K562 (cell line): ENCODE results near the gene CERS6. TPM values are rescaled to one million over a fixed set of nuclear protein-coding genes. Genes with fewer than 3 reads are reported as not detected.

Experiments used
- ATAC-seq: fragments of 200-7000 bp; cut with Tn5 transposase; 3 replicates; pipeline ENCODE4 v1.9.1; 2020; ENCODE audit warnings: moderate library complexity
- BruUV-seq: library from RNA; stranded (reverse); fragments of 400-500 nt; replicated peaks from 2 replicates; lab custom pipeline; 2021; lab: Mats Ljungman, UMichigan
- CTCF ChIA-PET: fragments of 300-600 bp; formaldehyde crosslinking; extraction: SDS; loops from one replicate; lab custom pipeline; 2021; ENCODE audit warnings: low intra/inter-chr PET ratio; lab: Yijun Ruan, JAX
- POLR2A ChIA-PET: fragments of 300-600, 350-650 bp; sonication (Branson Sonifier 250); formaldehyde crosslinking; extraction: SDS; loops from one replicate; lab custom pipeline; 2021; ENCODE audit warnings: antibody characterized with exemption, inconsistent platforms; lab: Yijun Ruan, JAX
- DNase-seq, 4 experiments: peaks; one replicate each; pipeline versions ENCODE4 v3.0.0 to v3.0.0-alpha.2; 2011 to 2018; ENCODE audit warnings: low spot score in 3 of 4, mixed read lengths in 3 of 4; ENCODE audit errors: extremely low read depth in 1 of 4
- FAIRE-seq: peaks from 2 replicates; lab custom pipeline; 2011; peaks lifted over from hg19 to GRCh38; lab: Jason Lieb, UNC
- H2AFZ ChIP-seq: 2 replicates; pipeline ENCODE4 v1.6.0; 2011; ENCODE audit warnings: low read depth, low read length, control low read depth, inconsistent platforms
- H3K27ac ChIP-seq: fragments of 200-600 bp; 3 replicates; pipeline ENCODE4 v1.8.0; 2011; ENCODE audit warnings: low read depth, mild to moderate bottlenecking, control low read depth, inconsistent platforms, low read length, moderate library complexity, mixed read lengths; ENCODE audit errors: extremely low read depth
- H3K27me3 ChIP-seq, 2 experiments: fragments of 300-600 bp in 1 of 2; 2 replicates in 1 of 2; 3 replicates in 1 of 2; pipeline versions ENCODE4 v1.6.0 to v1.8.0; 2011; ENCODE audit warnings: inconsistent platforms in 2 of 2, low read length in 2 of 2, mild to moderate bottlenecking in 1 of 2, mixed read lengths in 1 of 2, moderate library complexity in 1 of 2; ENCODE audit not compliant: control insufficient read depth in 2 of 2, insufficient read depth in 2 of 2
- H3K36me3 ChIP-seq: fragments of 300-600 bp; 3 replicates; pipeline ENCODE4 v1.8.0; 2011; ENCODE audit warnings: mild to moderate bottlenecking, low read length, inconsistent platforms; ENCODE audit not compliant: control insufficient read depth, insufficient read depth
- H3K4me1 ChIP-seq, 2 experiments: fragments of 200-600 bp in 1 of 2; replicated peaks in 1 of 2; 2 replicates in 1 of 2; 3 replicates in 1 of 2; pipeline versions ENCODE4 v1.5.1 to v1.8.0; 2011; ENCODE audit warnings: inconsistent platforms in 2 of 2, low read length in 2 of 2, mild to moderate bottlenecking in 1 of 2, mixed read lengths in 1 of 2, moderate library complexity in 1 of 2; ENCODE audit not compliant: control insufficient read depth in 2 of 2, insufficient read depth in 2 of 2
- H3K4me2 ChIP-seq: 2 replicates; pipeline ENCODE4 v1.6.1; 2011; ENCODE audit warnings: low read length, control low read depth, inconsistent platforms, mixed read lengths; ENCODE audit not compliant: insufficient read depth
- H3K4me3 ChIP-seq: fragments of 200-600 bp; sonication (generic), shearing (Covaris generic); 2 replicates; pipeline ENCODE4 v1.5.1; 2016; ENCODE audit warnings: control low read depth, inconsistent platforms
- H3K79me2 ChIP-seq: fragments of 200-600 bp; 3 replicates; pipeline ENCODE4 v1.8.0; 2011; ENCODE audit warnings: low read length, inconsistent platforms; ENCODE audit not compliant: control insufficient read depth, insufficient read depth
- H3K9ac ChIP-seq, 2 experiments: 2 replicates each; pipeline versions ENCODE4 v1.6.0 to v1.6.1; 2011; ENCODE audit warnings: low read depth in 2 of 2, low read length in 2 of 2, control low read depth in 1 of 2, inconsistent platforms in 1 of 2, mild to moderate bottlenecking in 1 of 2, mixed read lengths in 1 of 2; ENCODE audit not compliant: insufficient read depth in 1 of 2
- H3K9me1 ChIP-seq: one replicate; pipeline ENCODE4 v1.6.0; 2011; ENCODE audit warnings: inconsistent platforms, mild to moderate bottlenecking, low read length, moderate library complexity; ENCODE audit not compliant: control insufficient read depth, insufficient read depth
- H3K9me3 ChIP-seq: replicated peaks from 2 replicates; pipeline ENCODE4 v1.5.1; 2011; ENCODE audit warnings: low read depth, low read length, inconsistent platforms; ENCODE audit not compliant: control insufficient read depth, insufficient read depth
- H4K20me1 ChIP-seq: replicated peaks from 2 replicates; pipeline ENCODE4 v1.6.1; 2011; ENCODE audit warnings: low read length, inconsistent platforms, mixed read lengths; ENCODE audit not compliant: control insufficient read depth, insufficient read depth
- CBX3 ChIP-seq, 2 experiments: IDR thresholded peaks; 1 replicate in 1 of 2; 2 replicates in 1 of 2; pipeline ENCODE4 v1.6.1; 2012; ENCODE audit warnings: inconsistent platforms in 2 of 2, low read length in 2 of 2, borderline replicate concordance in 1 of 2, control low read depth in 1 of 2
- DPF2 ChIP-seq: fragments of 450-650 bp; IDR thresholded peaks from 2 replicates; pipeline ENCODE4 v1.6.1; 2016
- FOXK2 ChIP-seq, 2 experiments: fragments of 450-650 bp; IDR thresholded peaks in 1 of 2; conservative IDR thresholded peaks in 1 of 2; 2 replicates each; pipeline ENCODE4 v1.6.1; 2016; ENCODE audit warnings: low read depth in 2 of 2, mild to moderate bottlenecking in 1 of 2
- GTF2E2 ChIP-seq: fragments of 200-800 bp; sonication (Bioruptor generic); IDR thresholded peaks from 2 replicates; pipeline ENCODE4 v1.6.1; 2016; ENCODE audit warnings: missing genetic modification characterization, missing compliant biosample characterization
- HOXB6 ChIP-seq: fragments of 250-450 bp; sonication (Bioruptor Pico); IDR thresholded peaks from 2 replicates; pipeline ENCODE4 v1.5.1; 2022; ENCODE audit warnings: mild to moderate bottlenecking, borderline replicate concordance
- JUND ChIP-seq, 2 experiments: IDR thresholded peaks; 2 replicates in 1 of 2; 3 replicates in 1 of 2; pipeline ENCODE4 v1.6.1; 2011; ENCODE audit warnings: borderline replicate concordance in 2 of 2, low read depth in 2 of 2, low read length in 2 of 2, improper control_type of control experiment in 1 of 2, missing biosample characterization in 1 of 2, missing genetic modification characterization in 1 of 2, missing genetic modification reagents in 1 of 2
- KDM5B ChIP-seq: fragments of 200-600 bp; sonication (generic); IDR thresholded peaks from 2 replicates; pipeline ENCODE4 v1.6.1; 2012; ENCODE audit warnings: low read depth, mild to moderate bottlenecking, moderate library complexity, low read length, control low read depth, inconsistent platforms; ENCODE audit not compliant: insufficient replicate concordance
- NR1H2 ChIP-seq: sonication (generic); formaldehyde crosslinking; IDR thresholded peaks from 2 replicates; pipeline ENCODE4 v1.4.0; 2020; ENCODE audit warnings: mild to moderate bottlenecking, missing genetic modification reagents
- RCOR1 ChIP-seq, 2 experiments: IDR thresholded peaks; 2 replicates each; pipeline ENCODE4 v1.6.1; 2012; ENCODE audit warnings: low read depth in 2 of 2, low read length in 2 of 2, borderline replicate concordance in 1 of 2, improper control_type of control experiment in 1 of 2
- SP1 ChIP-seq: sonication (generic); formaldehyde crosslinking; IDR thresholded peaks from 2 replicates; pipeline ENCODE4 v1.8.1; 2022; ENCODE audit warnings: mild to moderate bottlenecking, missing genetic modification reagents
- TBL1XR1 ChIP-seq, 2 experiments: IDR thresholded peaks; 2 replicates each; pipeline ENCODE4 v1.6.1; 2012; ENCODE audit warnings: improper control_type of control experiment in 2 of 2, low read length in 2 of 2, mild to moderate bottlenecking in 1 of 2
- ZEB2 ChIP-seq: fragments of 450-650 bp; IDR thresholded peaks from 2 replicates; pipeline ENCODE4 v1.6.1; 2016
- in situ Hi-C: fragments of 300-500 bp; cut with MboI; formaldehyde crosslinking; loops from 4 replicates; pipeline ENCODE4 v1.15.0; 2018; ENCODE audit warnings: inconsistent platforms, mixed read lengths
- intact Hi-C: fragments of 100-400 bp; cut with micrococcal nuclease; formaldehyde crosslinking; loops from 2 replicates; pipeline ENCODE4 v1.14.2; 2022
- polyA plus RNA-seq, 8 experiments: library from polyadenylated mRNA; depleted of rRNA in 4 of 8; stranded (reverse) in 5 of 8; unstranded in 3 of 8; fragments of >200 nt; fragmentation: Nextera tagmentation in 2 of 8; fragmentation: Illumina TruSeq in 1 of 8; extraction: Ambion mirVana in 2 of 8; extraction: Trizol in 1 of 8; gene quantifications; 2 replicates each; pipeline versions ENCODE4 v1.2.1 to v1.2.3, GENCODE V29; 2011 to 2014; ENCODE audit warnings: inconsistent platforms in 1 of 8, missing spikeins in 1 of 8
- total RNA-seq, 7 experiments: library from RNA; depleted of rRNA in 6 of 7; stranded (reverse); fragments of >200 nt in 6 of 7; fragmentation: Illumina TruSeq in 2 of 7; extraction: Trizol in 2 of 7; gene quantifications; 2 replicates each; pipeline versions ENCODE4 v1.2.1 to v1.2.3, GENCODE V29; 2011 to 2021; ENCODE audit warnings: low replicate concordance in 1 of 7
- TF ChIP-seq, protein P1 (sequence below): IDR thresholded peaks from 2 replicates; pipeline ENCODE4 v1.6.1; 2016; ENCODE audit warnings: missing genetic modification characterization, missing compliant biosample characterization
- TF ChIP-seq, protein P2 (sequence below): sonication (generic); formaldehyde crosslinking; IDR thresholded peaks from 2 replicates; pipeline ENCODE4 v1.8.0; 2023; ENCODE audit warnings: missing genetic modification reagents, mild to moderate bottlenecking, borderline replicate concordance

The CERS6 gene
- total and polyA plus RNA-seq, 9 of the 15 experiments (the other 6 are each of a cell fraction or from before 2014, with no cell fraction given), result 1.6 to 13.6 (median 11.4) TPM

- BruUV-seq, result no TSS peak
- Histone ChIP-seq H3K4me2 (peak overlapping the region; percentile 59), H3K27ac (peak overlapping the region; percentile 82), H3K9me3 (no peaks in the 10 kb centered on the region), H3K79me2 (no peaks in the 10 kb centered on the region), H4K20me1 (no peaks in the 10 kb centered on the region), H3K4me1 (peaks cover 25 to 64% of the 10 kb centered on the region in 2 experiments), H2AFZ (peak overlapping the region; percentile 82), H3K9me1 (peaks cover 4% of the 10 kb centered on the region), H3K36me3 (no peaks in the 10 kb centered on the region), H3K27me3 (no peaks in the 10 kb centered on the region), H3K9ac (peak overlapping the region in 1 of 2 experiments; percentile 67; a peak in 3 of 4 replicates), H3K4me3 (no peak overlapping the region)
- DNase-seq (peak in 2 of 4 experiments; percentile 47 to 78), ATAC-seq (peak; percentile 44), FAIRE-seq (peak; percentile 57)
- ChIA-PET CTCF (no interaction called here), POLR2A (interaction anchor here (0.6 to 3.0 kb wide), 9 partner anchors 14 to 1610 kb away, joined by 3 to 17 read pairs (median 3); partner anchors contain the start of gene CERS6)
- in situ Hi-C loops (no loop called here), intact Hi-C loops (no loop called here)
- 0 out of 4 replicates have a peak, but pooled peaks of 1 of the 2 experiments have one; percentile 10 for TF ChIP-seq TBL1XR1 (IDR thresholded peaks at IDR 0.05; ENCODE audit: low read length in 2 of 2)
- 0 out of 2 replicates have a peak, but pooled peaks have one; percentile 2 for TF ChIP-seq GTF2E2 (tag)
- peak in 1 of 2 experiments; percentile 56; a peak in 1 of 3 replicates for TF ChIP-seq CBX3 (IDR thresholded peaks at IDR 0.05; ENCODE audit: borderline replicate concordance in 1 of 2, low read length in 2 of 2)
- 0 out of 2 replicates have a peak, but pooled peaks have one; percentile 12 for TF ChIP-seq JUND (IDR thresholded peaks at IDR 0.05; ENCODE audit: borderline replicate concordance, low read depth, low read length)
- no peak; the same call in 2 of the 3 replicates for TF ChIP-seq JUND (tag; IDR thresholded peaks at IDR 0.05; ENCODE audit: borderline replicate concordance, low read depth, low read length)
- TF ChIP-seq ZEB2, result no peak
- TF ChIP-seq KDM5B, result no peak
- peak in 1 of 2 experiments; percentile 43; a peak in 1 of 4 replicates for TF ChIP-seq RCOR1 (IDR thresholded peaks at IDR 0.05; ENCODE audit: borderline replicate concordance in 1 of 2, low read depth in 2 of 2, low read length in 2 of 2)
- TF ChIP-seq, protein P1, sequence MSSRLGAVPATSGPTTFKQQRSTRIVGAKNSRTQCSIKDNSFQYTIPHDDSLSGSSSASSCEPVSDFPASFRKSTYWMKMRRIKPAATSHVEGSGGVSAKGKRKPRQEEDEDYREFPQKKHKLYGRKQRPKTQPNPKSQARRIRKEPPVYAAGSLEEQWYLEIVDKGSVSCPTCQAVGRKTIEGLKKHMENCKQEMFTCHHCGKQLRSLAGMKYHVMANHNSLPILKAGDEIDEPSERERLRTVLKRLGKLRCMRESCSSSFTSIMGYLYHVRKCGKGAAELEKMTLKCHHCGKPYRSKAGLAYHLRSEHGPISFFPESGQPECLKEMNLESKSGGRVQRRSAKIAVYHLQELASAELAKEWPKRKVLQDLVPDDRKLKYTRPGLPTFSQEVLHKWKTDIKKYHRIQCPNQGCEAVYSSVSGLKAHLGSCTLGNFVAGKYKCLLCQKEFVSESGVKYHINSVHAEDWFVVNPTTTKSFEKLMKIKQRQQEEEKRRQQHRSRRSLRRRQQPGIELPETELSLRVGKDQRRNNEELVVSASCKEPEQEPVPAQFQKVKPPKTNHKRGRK, result no peak
- peak; percentile 44; the same call in 1 of the 2 replicates for TF ChIP-seq SP1 (CRISPR knock-in tag)
- TF ChIP-seq DPF2, result peak; percentile 27
- TF ChIP-seq, protein P2, sequence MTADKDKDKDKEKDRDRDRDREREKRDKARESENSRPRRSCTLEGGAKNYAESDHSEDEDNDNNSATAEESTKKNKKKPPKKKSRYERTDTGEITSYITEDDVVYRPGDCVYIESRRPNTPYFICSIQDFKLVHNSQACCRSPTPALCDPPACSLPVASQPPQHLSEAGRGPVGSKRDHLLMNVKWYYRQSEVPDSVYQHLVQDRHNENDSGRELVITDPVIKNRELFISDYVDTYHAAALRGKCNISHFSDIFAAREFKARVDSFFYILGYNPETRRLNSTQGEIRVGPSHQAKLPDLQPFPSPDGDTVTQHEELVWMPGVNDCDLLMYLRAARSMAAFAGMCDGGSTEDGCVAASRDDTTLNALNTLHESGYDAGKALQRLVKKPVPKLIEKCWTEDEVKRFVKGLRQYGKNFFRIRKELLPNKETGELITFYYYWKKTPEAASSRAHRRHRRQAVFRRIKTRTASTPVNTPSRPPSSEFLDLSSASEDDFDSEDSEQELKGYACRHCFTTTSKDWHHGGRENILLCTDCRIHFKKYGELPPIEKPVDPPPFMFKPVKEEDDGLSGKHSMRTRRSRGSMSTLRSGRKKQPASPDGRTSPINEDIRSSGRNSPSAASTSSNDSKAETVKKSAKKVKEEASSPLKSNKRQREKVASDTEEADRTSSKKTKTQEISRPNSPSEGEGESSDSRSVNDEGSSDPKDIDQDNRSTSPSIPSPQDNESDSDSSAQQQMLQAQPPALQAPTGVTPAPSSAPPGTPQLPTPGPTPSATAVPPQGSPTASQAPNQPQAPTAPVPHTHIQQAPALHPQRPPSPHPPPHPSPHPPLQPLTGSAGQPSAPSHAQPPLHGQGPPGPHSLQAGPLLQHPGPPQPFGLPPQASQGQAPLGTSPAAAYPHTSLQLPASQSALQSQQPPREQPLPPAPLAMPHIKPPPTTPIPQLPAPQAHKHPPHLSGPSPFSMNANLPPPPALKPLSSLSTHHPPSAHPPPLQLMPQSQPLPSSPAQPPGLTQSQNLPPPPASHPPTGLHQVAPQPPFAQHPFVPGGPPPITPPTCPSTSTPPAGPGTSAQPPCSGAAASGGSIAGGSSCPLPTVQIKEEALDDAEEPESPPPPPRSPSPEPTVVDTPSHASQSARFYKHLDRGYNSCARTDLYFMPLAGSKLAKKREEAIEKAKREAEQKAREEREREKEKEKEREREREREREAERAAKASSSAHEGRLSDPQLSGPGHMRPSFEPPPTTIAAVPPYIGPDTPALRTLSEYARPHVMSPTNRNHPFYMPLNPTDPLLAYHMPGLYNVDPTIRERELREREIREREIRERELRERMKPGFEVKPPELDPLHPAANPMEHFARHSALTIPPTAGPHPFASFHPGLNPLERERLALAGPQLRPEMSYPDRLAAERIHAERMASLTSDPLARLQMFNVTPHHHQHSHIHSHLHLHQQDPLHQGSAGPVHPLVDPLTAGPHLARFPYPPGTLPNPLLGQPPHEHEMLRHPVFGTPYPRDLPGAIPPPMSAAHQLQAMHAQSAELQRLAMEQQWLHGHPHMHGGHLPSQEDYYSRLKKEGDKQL (CRISPR knock-in tag), result no peak
- no peak for TF ChIP-seq NR1H2 (CRISPR knock-in tag)
- no peak for TF ChIP-seq HOXB6 (CRISPR knock-in tag)
- peak; percentile 33 to 65; a peak in 3 of 4 replicates for TF ChIP-seq FOXK2 (conservative IDR thresholded peaks at IDR 0.05 in 1 of 2, IDR thresholded peaks at IDR 0.05 in 1 of 2; ENCODE audit: low read depth in 2 of 2)
These were observed 341.2 kb downstream of the CERS6 start for GRCh38 chr2:168797286-168797655.
